22Rv1 (cell line): Measurements from ENCODE around the gene MCHR1.

Experiments
- CTCF ChIP-seq: fragments of 450-650 bp; IDR thresholded peaks from 2 replicates; pipeline ENCODE4 v1.5.1; 2017; ENCODE audit warnings: mild to moderate bottlenecking
- ZFX ChIP-seq: fragments of 450-650 bp; IDR thresholded peaks from 2 replicates; pipeline ENCODE4 v1.6.1; 2017; ENCODE audit warnings: antibody characterized with exemption, borderline replicate concordance

GRCh38 chr22:40716116-40716515, 36.8 kb downstream of the MCHR1 start:
- no peak for TF ChIP-seq CTCF
- no peak for TF ChIP-seq ZFX
